Loucy (cell line): ENCODE data around the gene PDGFRB.

Source experiments
- EZH2phosphoT487 ChIP-seq: fragments of 200-600 bp; IDR thresholded peaks from 2 replicates; pipeline ENCODE4 v1.6.1; 2018; ENCODE audit warnings: antibody characterized with exemption, mild to moderate bottlenecking, moderate library complexity, borderline replicate concordance
- TF ChIP-seq, protein P1 (sequence below): fragments of 200-600 bp; sonication (generic); conservative IDR thresholded peaks from 2 replicates; pipeline ENCODE4 v1.5.1; 2014; ENCODE audit warnings: mild to moderate bottlenecking, antibody characterized with exemption, low read length

DNA sequence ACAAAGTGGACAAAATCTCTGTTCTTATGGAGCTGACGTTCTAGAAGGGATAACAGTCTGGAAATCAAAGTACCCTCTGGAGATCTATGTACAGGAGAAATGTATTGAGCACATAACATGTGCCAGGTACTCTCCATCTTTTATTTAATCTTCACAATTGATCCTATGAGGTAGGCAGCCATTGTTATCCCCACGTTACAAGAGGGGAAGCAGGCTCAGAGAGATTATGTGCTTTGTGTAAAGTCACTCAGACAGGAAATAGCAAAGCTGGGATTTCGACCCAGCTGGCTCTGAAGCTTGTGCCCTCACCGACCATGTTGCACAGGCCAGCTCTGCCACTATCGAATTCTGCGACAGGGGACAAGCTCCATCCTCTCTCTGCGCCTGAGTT is 21.5 kb downstream of the PDGFRB start:
- TF ChIP-seq, protein P1, sequence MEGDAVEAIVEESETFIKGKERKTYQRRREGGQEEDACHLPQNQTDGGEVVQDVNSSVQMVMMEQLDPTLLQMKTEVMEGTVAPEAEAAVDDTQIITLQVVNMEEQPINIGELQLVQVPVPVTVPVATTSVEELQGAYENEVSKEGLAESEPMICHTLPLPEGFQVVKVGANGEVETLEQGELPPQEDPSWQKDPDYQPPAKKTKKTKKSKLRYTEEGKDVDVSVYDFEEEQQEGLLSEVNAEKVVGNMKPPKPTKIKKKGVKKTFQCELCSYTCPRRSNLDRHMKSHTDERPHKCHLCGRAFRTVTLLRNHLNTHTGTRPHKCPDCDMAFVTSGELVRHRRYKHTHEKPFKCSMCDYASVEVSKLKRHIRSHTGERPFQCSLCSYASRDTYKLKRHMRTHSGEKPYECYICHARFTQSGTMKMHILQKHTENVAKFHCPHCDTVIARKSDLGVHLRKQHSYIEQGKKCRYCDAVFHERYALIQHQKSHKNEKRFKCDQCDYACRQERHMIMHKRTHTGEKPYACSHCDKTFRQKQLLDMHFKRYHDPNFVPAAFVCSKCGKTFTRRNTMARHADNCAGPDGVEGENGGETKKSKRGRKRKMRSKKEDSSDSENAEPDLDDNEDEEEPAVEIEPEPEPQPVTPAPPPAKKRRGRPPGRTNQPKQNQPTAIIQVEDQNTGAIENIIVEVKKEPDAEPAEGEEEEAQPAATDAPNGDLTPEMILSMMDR = no peak
- TF ChIP-seq EZH2phosphoT487 = no peak
